Subcutaneous adipose tissue (tissue), 4 donors: ENCODE results near the gene CKB. TPM values are rescaled to one million over a fixed set of nuclear protein-coding genes. Genes with fewer than 3 reads are reported as not detected.

ENCODE experiments used
- CTCF ChIP-seq: fragments of 450-650 bp; IDR thresholded peaks from one replicate; pipeline ENCODE4 v1.5.1; 2016; ENCODE audit warnings: low read depth, mild to moderate bottlenecking, control low read depth, antibody characterized with exemption, moderate library complexity
- total RNA-seq, 4 donors: library from RNA; depleted of rRNA; stranded (reverse); fragments of >200 nt; gene quantifications; one replicate each; pipeline ENCODE4 v1.1.0, GENCODE V29; 2016

CKB gene
- total RNA-seq, 4 donors from 2014 or later = 53.8 to 512 (median 182) TPM

- TF ChIP-seq CTCF = no peak
Observed at GRCh38 chr14:103520269-103520656, 2.4 kb downstream of the CKB start.

- no peak for TF ChIP-seq CTCF
Observed at GRCh38 chr14:103519837-103520212, 2.8 kb downstream of the CKB start.

- no peak for TF ChIP-seq CTCF
Observed at GRCh38 chr14:103519043-103519836, 3.4 kb downstream of the CKB start.

- TF ChIP-seq CTCF = no peak
Observed at GRCh38 chr14:103518422-103519042, 4.1 kb downstream of the CKB start.

GRCh38 chr14:103517721-103518421 is 4.8 kb downstream of the CKB start:
- TF ChIP-seq CTCF = no peak

- no peak for TF ChIP-seq CTCF
Observed at GRCh38 chr14:103517174-103517566, 5.5 kb downstream of the CKB start.

- no peak for TF ChIP-seq CTCF
Observed at GRCh38 chr14:103516426-103517173, 6.0 kb downstream of the CKB start.
